GM18498 (cell line): Measurements from ENCODE around the gene C1orf185.
"Not testable (repeated sequence)": the region's sequence is repeated elsewhere in the genome, so short reads cannot be mapped to it uniquely, and the experiment has no call there.

Source experiments
- ATAC-seq: cut with Tn5 transposase; IDR thresholded peaks from one replicate; pipeline ENCODE4 v1.9.1; 2021; ENCODE audit warnings: mild to moderate bottlenecking, moderate library complexity; ENCODE audit not compliant: unreplicated experiment

Gene C1orf185

GRCh38 chr1:51101976-51102375 lies at the start of gene C1orf185:
Gene C1orf185, plus strand, starts transcription at chr1:51102228. Its CDS starts 6 bp downstream, at chr1:51102234.
- ATAC-seq: no peak

GRCh38 chr1:51058858-51059257 lies 43.2 kb upstream of the C1orf185 start:
- no peak for ATAC-seq

GRCh38 chr1:51061231-51061918 lies 40.7 kb upstream of the C1orf185 start:
- ATAC-seq: no peak

- ATAC-seq: no peak
These were observed 38.9 kb upstream of the C1orf185 start for GRCh38 chr1:51063121-51063520.

GRCh38 chr1:51070011-51070410 lies 32.0 kb upstream of the C1orf185 start:
- ATAC-seq: no peak

GRCh38 chr1:51070640-51071039 lies 31.4 kb upstream of the C1orf185 start:
- no peak for ATAC-seq

GRCh38 chr1:51071291-51072042 lies 30.6 kb upstream of the C1orf185 start:
- no peak for ATAC-seq

GRCh38 chr1:51072043-51072439 lies 30.0 kb upstream of the C1orf185 start:
- no peak for ATAC-seq

- no peak for ATAC-seq
These were observed 29.4 kb upstream of the C1orf185 start for GRCh38 chr1:51072651-51073050.

- ATAC-seq: no peak
These were observed 28.6 kb upstream of the C1orf185 start for GRCh38 chr1:51073456-51073855.

GRCh38 chr1:51086496-51087271 lies 15.3 kb upstream of the C1orf185 start:
- ATAC-seq: no peak

- ATAC-seq: no peak
These were observed 13.6 kb upstream of the C1orf185 start for GRCh38 chr1:51088474-51088873.

- no peak for ATAC-seq
These were observed 8.4 kb upstream of the C1orf185 start for GRCh38 chr1:51093581-51093980.

- ATAC-seq: no peak
These were observed 4.9 kb upstream of the C1orf185 start for GRCh38 chr1:51097171-51097570.

- peak; percentile 41 for ATAC-seq
These were observed 1.7 kb upstream of the C1orf185 start for GRCh38 chr1:51100264-51100880.

- no peak for ATAC-seq
These were observed 12.1 kb downstream of the C1orf185 start for GRCh38 chr1:51114137-51114536.

- ATAC-seq: no peak
These were observed 13.8 kb downstream of the C1orf185 start for GRCh38 chr1:51115714-51116404.

GRCh38 chr1:51119331-51119730 lies 17.3 kb downstream of the C1orf185 start:
- ATAC-seq: no peak

- no peak for ATAC-seq
These were observed 18.6 kb downstream of the C1orf185 start for GRCh38 chr1:51120629-51121028.

- not testable (repeated sequence) for ATAC-seq
These were observed 25.1 kb downstream of the C1orf185 start for GRCh38 chr1:51127152-51127551.

GRCh38 chr1:51131185-51131584 lies 29.2 kb downstream of the C1orf185 start:
- no peak for ATAC-seq
